GM12878 (cell line): Measurements from ENCODE around the gene TNFRSF11A.

Source experiments
- BHLHE40 ChIP-seq, 2 experiments: fragments of 450-650 bp in 1 of 2; IDR thresholded peaks; 2 replicates each; pipeline ENCODE4 v1.6.1; 2011 to 2017; ENCODE audit warnings: low read depth in 2 of 2, borderline replicate concordance in 1 of 2, improper control_type of control experiment in 1 of 2, low read length in 1 of 2, mild to moderate bottlenecking in 1 of 2
- CREM ChIP-seq: IDR thresholded peaks from 2 replicates; pipeline ENCODE4 v1.6.1; 2014; ENCODE audit warnings: antibody characterized with exemption, low read depth
- E2F4 ChIP-seq: IDR thresholded peaks from 2 replicates; pipeline ENCODE4 v1.6.1; 2012; ENCODE audit warnings: low read depth, low read length, improper control_type of control experiment
- EZH2 ChIP-seq: IDR thresholded peaks from 2 replicates; pipeline ENCODE4 v1.6.1; 2012; ENCODE audit warnings: low read depth, mild to moderate bottlenecking, control low read depth, inconsistent platforms, low read length, borderline replicate concordance; ENCODE audit not compliant: control insufficient read depth
- NR2C2 ChIP-seq: IDR thresholded peaks from 2 replicates; pipeline ENCODE4 v1.6.1; 2011; ENCODE audit warnings: borderline replicate concordance, low read depth; ENCODE audit not compliant: control insufficient read depth, insufficient read length
- POLR2AphosphoS5 ChIP-seq: IDR thresholded peaks from 2 replicates; pipeline ENCODE4 v1.6.1; 2011; ENCODE audit warnings: mild to moderate bottlenecking, low read length, inconsistent platforms
- RFX5 ChIP-seq: IDR thresholded peaks from 2 replicates; pipeline ENCODE4 v1.6.1; 2011; ENCODE audit warnings: low read depth, low read length, improper control_type of control experiment
- SIN3A ChIP-seq: IDR thresholded peaks from 2 replicates; pipeline ENCODE4 v1.6.1; 2012; ENCODE audit warnings: low read depth, low read length, improper control_type of control experiment
- USF1 ChIP-seq: IDR thresholded peaks from 2 replicates; pipeline ENCODE4 v1.6.1; 2011; ENCODE audit warnings: borderline replicate concordance, low read depth, mild to moderate bottlenecking, moderate library complexity, mixed read lengths, low read length; ENCODE audit not compliant: insufficient read depth; ENCODE audit errors: extremely low read length

GRCh38 chr18:62398291-62398690 lies 73.2 kb downstream of the TNFRSF11A start:
- TF ChIP-seq BHLHE40 (IDR thresholded peaks at IDR 0.05; ENCODE audit: borderline replicate concordance in 1 of 2, low read depth in 2 of 2, low read length in 1 of 2) (no peak), SIN3A (no peak), CREM (no peak), EZH2 (no peak), RFX5 (no peak), POLR2AphosphoS5 (no peak), NR2C2 (no peak), USF1 (no peak), E2F4 (no peak)
